Keratinocyte (primary cell): ENCODE measurements around the gene MNX1. TPM values are rescaled to one million over a fixed set of nuclear protein-coding genes. Genes with fewer than 3 reads are reported as not detected.

Source experiments
- DNase-seq: peaks from one replicate; pipeline ENCODE4 v3.0.0-alpha.2; 2011; ENCODE audit warnings: low read depth, missing footprints, low spot score
- FAIRE-seq: peaks from 2 replicates; lab custom pipeline; 2011; peaks lifted over from hg19 to GRCh38; lab: Jason Lieb, UNC
- H2AFZ ChIP-seq: 2 replicates; pipeline ENCODE4 v1.6.0; 2012; ENCODE audit warnings: low read length, control low read depth, inconsistent platforms; ENCODE audit not compliant: control insufficient read depth
- H3K27ac ChIP-seq: 2 replicates; pipeline ENCODE4 v1.5.1; 2011; ENCODE audit warnings: low read length; ENCODE audit not compliant: control insufficient read depth, insufficient read depth
- H3K27me3 ChIP-seq: 3 replicates; pipeline ENCODE4 v1.6.0; 2011; ENCODE audit warnings: low read length; ENCODE audit not compliant: control insufficient read depth, insufficient read depth; ENCODE audit errors: extremely low read depth
- H3K36me3 ChIP-seq, 2 experiments: 2 replicates in 1 of 2; 3 replicates in 1 of 2; pipeline ENCODE4 v1.5.1; 2011; ENCODE audit warnings: low read length in 2 of 2, mild to moderate bottlenecking in 1 of 2; ENCODE audit not compliant: control insufficient read depth in 2 of 2, insufficient read depth in 2 of 2; ENCODE audit errors: extremely low read depth in 1 of 2
- H3K4me1 ChIP-seq: 3 replicates; pipeline ENCODE4 v1.5.1; 2011; ENCODE audit warnings: low read length; ENCODE audit not compliant: control insufficient read depth, insufficient read depth; ENCODE audit errors: extremely low read depth
- H3K4me2 ChIP-seq: 3 replicates; pipeline ENCODE4 v1.6.0; 2011; ENCODE audit warnings: low read depth, low read length; ENCODE audit not compliant: control insufficient read depth, insufficient read depth; ENCODE audit errors: extremely low read depth
- H3K4me3 ChIP-seq, 3 experiments: fragments of 200-600 bp in 1 of 3; sonication (generic) in 1 of 3; 2 replicates in 2 of 3; 3 replicates in 1 of 3; pipeline ENCODE4 v1.5.1; 2011 to 2016; ENCODE audit warnings: low read length in 3 of 3, mild to moderate bottlenecking in 3 of 3, control low read depth in 2 of 3, inconsistent platforms in 1 of 3, low read depth in 1 of 3, mixed read lengths in 1 of 3, mixed run types in 1 of 3, moderate library complexity in 1 of 3; ENCODE audit not compliant: control insufficient read depth in 2 of 3, insufficient read depth in 2 of 3; ENCODE audit errors: extremely low read depth in 1 of 3
- H3K79me2 ChIP-seq: 2 replicates; pipeline ENCODE4 v1.6.0; 2012; ENCODE audit warnings: low read length; ENCODE audit not compliant: control insufficient read depth, insufficient read depth
- H3K9ac ChIP-seq: 3 replicates; pipeline ENCODE4 v1.6.0; 2011; ENCODE audit warnings: low read length; ENCODE audit not compliant: control insufficient read depth, insufficient read depth; ENCODE audit errors: extremely low read depth
- H3K9me1 ChIP-seq: 3 replicates; pipeline ENCODE4 v1.6.0; 2011; ENCODE audit warnings: low read length; ENCODE audit not compliant: control insufficient read depth, insufficient read depth; ENCODE audit errors: extremely low read depth
- H3K9me3 ChIP-seq: 2 replicates; pipeline ENCODE4 v1.5.1; 2012; ENCODE audit warnings: low read depth, low read length; ENCODE audit not compliant: control insufficient read depth
- H4K20me1 ChIP-seq: 3 replicates; pipeline ENCODE4 v1.6.0; 2011; ENCODE audit warnings: low read length; ENCODE audit not compliant: control insufficient read depth, insufficient read depth; ENCODE audit errors: extremely low read depth
- CTCF ChIP-seq, 3 experiments: IDR thresholded peaks in 1 of 3; conservative IDR thresholded peaks in 1 of 3; optimal IDR thresholded peaks in 1 of 3; 2 replicates in 2 of 3; 3 replicates in 1 of 3; pipeline versions ENCODE3 to v1.5.1; 2011; ENCODE audit warnings: low read length in 3 of 3, mild to moderate bottlenecking in 3 of 3, moderate library complexity in 2 of 3, control low read depth in 1 of 3, inconsistent platforms in 1 of 3; ENCODE audit not compliant: insufficient read depth in 2 of 3; ENCODE audit errors: extremely low read depth in 1 of 3
- EZH2 ChIP-seq: IDR thresholded peaks from one replicate; pipeline ENCODE4 v1.6.1; 2012; ENCODE audit warnings: inconsistent platforms, mild to moderate bottlenecking, low read length, moderate library complexity
- dilution Hi-C: fragments of 300-500 bp; cut with MboI; formaldehyde crosslinking; loops from one replicate; pipeline ENCODE4 v1.7.0; 2020; ENCODE audit warnings: low sequenced_read_pairs; ENCODE audit not compliant: extremely low pct_ligation_motif_present
- polyA plus RNA-seq, 5 experiments: library from polyadenylated mRNA; depleted of rRNA in 3 of 5; stranded (reverse) in 3 of 5; stranded (forward) in 1 of 5; unstranded in 1 of 5; fragments of >200 nt; gene quantifications; 1 replicate in 1 of 5; 2 replicates in 3 of 5; 3 replicates in 1 of 5; pipeline versions ENCODE4 v1.2.1 to v1.2.3, GENCODE V29; 2011 to 2012; ENCODE audit warnings: missing spikeins in 2 of 5, low read depth in 1 of 5, low replicate concordance in 1 of 5

Gene MNX1
- polyA plus RNA-seq, 1 donor (not counting 4 experiments of a cell fraction or from before 2014, with no cell fraction given): not detected

DNA sequence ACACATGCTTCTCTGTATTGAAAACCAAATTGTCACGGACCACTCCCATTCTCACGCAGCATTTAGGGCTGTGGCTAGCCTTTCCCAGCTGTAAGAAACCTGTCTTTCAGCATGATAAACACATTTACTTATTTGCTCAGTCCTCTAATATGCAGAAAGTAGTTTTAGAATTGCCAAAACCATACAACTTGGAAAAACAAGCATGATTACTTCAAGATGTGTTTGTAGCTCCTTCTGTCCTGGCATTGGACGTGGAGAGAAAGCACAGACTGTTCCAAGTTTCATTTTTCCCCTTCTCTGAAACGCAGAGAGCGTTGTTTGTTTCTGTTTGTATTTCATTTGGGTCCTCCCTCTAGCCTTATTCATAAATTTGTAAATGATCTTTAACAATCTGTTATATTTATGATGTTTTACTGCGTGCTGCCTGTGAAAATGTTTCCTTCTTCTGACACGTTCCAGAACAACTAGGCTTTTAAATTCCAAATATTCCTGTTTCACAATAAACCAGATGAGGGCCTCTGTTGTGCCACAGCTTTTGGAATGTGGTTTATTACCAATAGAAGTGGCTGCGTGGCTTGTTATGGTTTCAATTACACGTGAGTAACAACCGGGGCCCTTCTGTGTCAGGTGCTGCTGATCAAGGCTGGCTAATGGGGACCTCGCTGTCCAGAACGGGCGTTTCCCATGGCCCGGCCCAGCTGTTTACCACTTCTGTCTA lies 26.1 kb downstream of the MNX1 start:
- Histone ChIP-seq H3K79me2 (no peaks in the 10 kb centered on the region), H3K4me1 (no peaks in the 10 kb centered on the region), H3K9me3 (no peaks in the 10 kb centered on the region), H3K36me3 (peaks cover 0 to 4% of the 10 kb centered on the region in 2 experiments), H3K27ac (no peak overlapping the region), H3K9me1 (no peaks in the 10 kb centered on the region), H3K9ac (no peak overlapping the region), H3K27me3 (no peaks in the 10 kb centered on the region), H3K4me3 (no peak overlapping the region), H4K20me1 (no peaks in the 10 kb centered on the region), H2AFZ (no peak overlapping the region), H3K4me2 (no peak overlapping the region)
- TF ChIP-seq CTCF (optimal IDR thresholded peaks at IDR 0.05 in 1 of 3, IDR thresholded peaks at IDR 0.05 in 1 of 3, conservative IDR thresholded peaks at IDR 0.05 in 1 of 3; ENCODE audit: extremely low read depth in 1 of 3, insufficient read depth in 2 of 3, low read length in 3 of 3): no peak
- TF ChIP-seq EZH2: no peak
- FAIRE-seq (no peak), DNase-seq (no peak)
- dilution Hi-C loops: no loop called here

DNA sequence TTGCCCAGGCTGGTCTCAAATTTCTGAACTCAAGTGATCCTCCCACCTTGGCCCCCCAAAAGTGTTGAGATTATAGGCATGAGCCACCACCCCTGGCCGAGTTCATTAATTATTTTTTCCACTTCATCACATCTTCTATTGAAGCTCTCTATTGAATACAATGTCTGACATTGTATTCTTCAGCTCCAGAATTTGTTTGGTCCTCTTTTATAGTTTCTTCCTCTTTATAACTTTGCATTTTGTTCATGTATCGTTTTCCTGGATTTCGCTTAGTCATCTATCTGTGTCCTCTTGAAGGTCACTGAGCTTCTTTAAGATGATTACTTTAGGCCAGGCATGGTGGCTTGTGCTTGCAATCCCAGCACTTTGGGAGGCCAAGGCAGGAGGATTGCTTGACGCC lies 30.8 kb downstream of the MNX1 start:
- no peak overlapping the region for H3K4me2 ChIP-seq
- FAIRE-seq (no peak), DNase-seq (no peak)
- no peak overlapping the region for H2AFZ ChIP-seq
- no peaks in the 10 kb centered on the region for H4K20me1 ChIP-seq
- H3K9me3 ChIP-seq: no peaks in the 10 kb centered on the region
- no peaks in the 10 kb centered on the region for H3K4me1 ChIP-seq
- no peaks in the 10 kb centered on the region for H3K9me1 ChIP-seq
- H3K27me3 ChIP-seq: no peaks in the 10 kb centered on the region
- H3K4me3 ChIP-seq: no peak overlapping the region
- no peak overlapping the region for H3K9ac ChIP-seq
- dilution Hi-C loops: no loop called here
- peaks cover 0 to 4% of the 10 kb centered on the region in 2 experiments for H3K36me3 ChIP-seq
- no peak overlapping the region for H3K27ac ChIP-seq
- H3K79me2 ChIP-seq: no peaks in the 10 kb centered on the region
- TF ChIP-seq EZH2 (no peak), CTCF (optimal IDR thresholded peaks at IDR 0.05 in 1 of 3, IDR thresholded peaks at IDR 0.05 in 1 of 3, conservative IDR thresholded peaks at IDR 0.05 in 1 of 3; ENCODE audit: extremely low read depth in 1 of 3, insufficient read depth in 2 of 3, low read length in 3 of 3) (no peak)
